AG09319 (cell line): ENCODE results near the gene SHISA3.

ENCODE experiments used
- DNase-seq: peaks from one replicate; pipeline ENCODE4 v3.0.0-alpha.2; 2010; ENCODE audit warnings: low read depth; ENCODE audit errors: extremely low read depth
- CTCF ChIP-seq: IDR thresholded peaks from 2 replicates; pipeline ENCODE4 v1.5.1; 2011; ENCODE audit warnings: low read depth, mild to moderate bottlenecking, inconsistent platforms, low read length, moderate library complexity

The SHISA3 gene

GRCh38 chr4:42392436-42392835 lies 4.9 kb upstream of the SHISA3 start:
- TF ChIP-seq CTCF: no peak
- no peak for DNase-seq

GRCh38 chr4:42395595-42395994 lies 1.7 kb upstream of the SHISA3 start:
- no peak for TF ChIP-seq CTCF
- DNase-seq: no peak

- no peak for DNase-seq
These were observed 932 bp upstream of the SHISA3 start for GRCh38 chr4:42396361-42396751.

GRCh38 chr4:42397635-42398170 lies 415 bp downstream of the SHISA3 start:
- no peak for DNase-seq
- no peak for TF ChIP-seq CTCF

More at GRCh38 chr4:42396361-42396751, 932 bp upstream of the SHISA3 start:
- no peak for TF ChIP-seq CTCF

GRCh38 chr4:42398171-42398870 lies 1.0 kb downstream of the SHISA3 start:
- no peak for DNase-seq
- no peak for TF ChIP-seq CTCF

GRCh38 chr4:42398871-42399331 lies 1.6 kb downstream of the SHISA3 start:
- DNase-seq: no peak
- TF ChIP-seq CTCF: no peak

GRCh38 chr4:42399393-42399792 lies 2.1 kb downstream of the SHISA3 start:
- no peak for TF ChIP-seq CTCF
- no peak for DNase-seq
